HUES48 (cell line): Measurements from ENCODE around the gene SOX4.

Experiments
- H3K27ac ChIP-seq: one replicate; pipeline ENCODE4 v1.7.0; 2013; ENCODE audit warnings: low read depth, low read length, inconsistent platforms
- H3K27me3 ChIP-seq: 2 replicates; pipeline ENCODE4 v1.6.1; 2013; ENCODE audit warnings: mild to moderate bottlenecking, low read length; ENCODE audit not compliant: control insufficient read depth, insufficient read depth
- H3K36me3 ChIP-seq: 2 replicates; pipeline ENCODE4 v1.6.1; 2013; ENCODE audit warnings: low read length; ENCODE audit not compliant: control insufficient read depth, insufficient read depth
- H3K4me1 ChIP-seq: 2 replicates; pipeline ENCODE4 v1.6.1; 2013; ENCODE audit warnings: mild to moderate bottlenecking, low read length; ENCODE audit not compliant: control insufficient read depth, insufficient read depth
- H3K4me3 ChIP-seq: 2 replicates; pipeline ENCODE4 v1.5.1; 2013; ENCODE audit warnings: mild to moderate bottlenecking, low read depth, low read length
- H3K9ac ChIP-seq: 2 replicates; pipeline ENCODE4 v1.6.1; 2013; ENCODE audit warnings: mild to moderate bottlenecking, low read depth, low read length, moderate library complexity
- H3K9me3 ChIP-seq: 2 replicates; pipeline ENCODE4 v1.6.1; 2013; ENCODE audit warnings: low read length; ENCODE audit not compliant: control insufficient read depth, insufficient read depth

SOX4 gene

DNA sequence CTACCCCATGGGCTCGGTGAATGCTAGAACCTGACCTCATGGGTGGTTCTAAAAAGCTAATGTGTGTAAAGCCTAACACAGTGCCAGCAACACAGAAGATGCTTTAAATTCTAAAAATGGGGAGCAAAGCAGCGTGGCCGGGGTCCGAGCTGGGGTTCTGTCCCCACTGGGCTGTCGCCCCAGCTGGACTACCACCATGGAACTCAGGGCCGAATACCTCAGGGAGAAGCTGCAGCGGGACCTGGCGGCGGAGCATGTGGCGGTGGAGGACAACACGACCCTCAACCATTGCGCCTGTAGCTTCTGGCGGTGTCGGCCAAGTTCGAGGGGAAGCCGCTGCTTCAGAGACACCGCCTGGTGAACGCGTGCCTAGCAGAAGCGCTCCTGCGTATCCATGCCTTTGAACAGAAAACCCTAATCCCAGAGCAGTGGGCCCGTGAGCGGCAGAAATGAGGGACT, 8.4 kb downstream of the SOX4 start:
- H3K4me3 ChIP-seq, result no peak overlapping the region
- H3K9me3 ChIP-seq, result no peaks in the 10 kb centered on the region
- no peaks in the 10 kb centered on the region for H3K27me3 ChIP-seq
- no peak overlapping the region for H3K9ac ChIP-seq
- peak overlapping the region; percentile 16 for H3K27ac ChIP-seq
- H3K36me3 ChIP-seq, result peaks cover 11% of the 10 kb centered on the region
- H3K4me1 ChIP-seq, result peaks cover 24% of the 10 kb centered on the region

- H3K9me3 ChIP-seq, result no peaks in the 10 kb centered on the region
- no peaks in the 10 kb centered on the region for H3K27me3 ChIP-seq
- no peak overlapping the region for H3K9ac ChIP-seq
- H3K27ac ChIP-seq, result no peak overlapping the region
- H3K36me3 ChIP-seq, result no peaks in the 10 kb centered on the region
- no peak overlapping the region for H3K4me3 ChIP-seq
- peaks cover 22% of the 10 kb centered on the region for H3K4me1 ChIP-seq
Measured at GRCh38 chr6:21603082-21603952, 9.8 kb downstream of the SOX4 start.

DNA sequence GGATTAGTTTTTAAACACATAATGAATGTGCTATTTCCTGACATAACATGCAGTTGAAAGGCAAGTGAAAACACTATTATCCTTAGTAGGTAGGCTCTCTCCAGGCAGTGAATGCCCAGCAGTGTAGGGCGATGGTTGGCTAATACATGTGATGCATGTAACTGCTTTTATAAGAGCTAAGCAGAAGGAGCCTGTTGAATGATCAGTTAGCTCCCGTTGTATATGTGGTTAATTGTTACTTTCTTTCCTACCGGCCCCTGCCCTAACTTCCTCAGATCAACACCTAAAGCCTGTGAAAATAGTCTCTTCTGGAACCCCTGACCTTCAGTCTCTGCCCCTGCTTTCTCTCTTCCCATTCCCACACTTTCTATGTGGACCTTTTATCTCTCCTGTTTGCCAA, 10.5 kb downstream of the SOX4 start:
- H3K27me3 ChIP-seq, result no peaks in the 10 kb centered on the region
- H3K4me1 ChIP-seq, result peaks cover 14% of the 10 kb centered on the region
- no peaks in the 10 kb centered on the region for H3K9me3 ChIP-seq
- no peaks in the 10 kb centered on the region for H3K36me3 ChIP-seq
- no peak overlapping the region for H3K4me3 ChIP-seq
- H3K9ac ChIP-seq, result no peak overlapping the region
- no peak overlapping the region for H3K27ac ChIP-seq

- Histone ChIP-seq H3K9me3 (no peaks in the 10 kb centered on the region), H3K27ac (no peak overlapping the region), H3K27me3 (no peaks in the 10 kb centered on the region), H3K4me1 (peaks cover 3% of the 10 kb centered on the region; the same call in 1 of the 2 replicates), H3K36me3 (no peaks in the 10 kb centered on the region), H3K4me3 (no peak overlapping the region), H3K9ac (no peak overlapping the region)
Measured at GRCh38 chr6:21605166-21605565, 11.6 kb downstream of the SOX4 start.

DNA sequence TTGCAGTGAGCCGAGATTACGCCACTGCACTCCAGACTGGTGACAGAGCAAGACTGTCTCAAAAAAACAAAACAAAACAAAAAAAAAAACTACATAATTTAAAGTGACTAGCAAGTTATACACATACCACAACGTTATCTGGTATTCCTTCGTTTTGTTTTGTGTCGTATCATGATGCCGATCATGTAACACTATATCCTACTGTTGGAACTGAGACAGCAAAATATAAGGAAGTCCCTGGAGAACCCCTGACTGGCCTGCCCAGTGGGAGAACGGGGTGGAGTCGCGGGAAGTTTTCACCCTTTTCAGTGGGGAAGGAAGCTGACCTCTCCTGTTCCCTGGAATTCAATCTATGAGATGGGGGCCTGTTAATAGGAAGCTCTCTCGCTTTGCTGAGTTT, 15.1 kb downstream of the SOX4 start:
- Histone ChIP-seq H3K9me3 (no peaks in the 10 kb centered on the region), H3K4me1 (no peaks in the 10 kb centered on the region), H3K4me3 (no peak overlapping the region), H3K27me3 (no peaks in the 10 kb centered on the region), H3K9ac (no peak overlapping the region), H3K27ac (no peak overlapping the region), H3K36me3 (no peaks in the 10 kb centered on the region)

DNA sequence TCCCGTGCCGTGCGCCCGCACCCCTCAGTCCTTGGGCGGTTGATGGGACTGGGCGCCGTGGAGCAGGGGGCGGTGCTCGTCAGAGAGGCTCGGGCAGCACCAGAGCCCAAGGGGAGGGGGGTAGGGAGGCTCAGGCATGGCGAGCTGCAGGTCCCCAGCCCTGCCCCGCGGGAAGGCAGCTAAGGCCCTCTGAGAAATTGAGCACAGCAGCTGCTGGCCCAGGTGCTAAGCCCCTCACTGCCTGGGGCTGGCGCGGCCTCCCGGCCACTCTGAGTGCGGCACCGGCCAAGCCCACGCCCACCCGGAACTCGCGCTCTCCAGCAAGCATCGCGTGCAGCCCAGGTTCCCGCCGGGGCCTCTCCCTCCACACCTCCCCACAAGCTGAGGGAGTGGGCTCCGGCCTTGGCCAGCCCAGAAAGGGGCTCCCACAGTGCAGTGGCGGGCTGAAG, 16.4 kb downstream of the SOX4 start:
- no peaks in the 10 kb centered on the region for H3K9me3 ChIP-seq
- no peak overlapping the region for H3K4me3 ChIP-seq
- H3K4me1 ChIP-seq, result no peaks in the 10 kb centered on the region
- H3K27ac ChIP-seq, result no peak overlapping the region
- H3K36me3 ChIP-seq, result no peaks in the 10 kb centered on the region
- no peak overlapping the region for H3K9ac ChIP-seq
- H3K27me3 ChIP-seq, result no peaks in the 10 kb centered on the region

DNA sequence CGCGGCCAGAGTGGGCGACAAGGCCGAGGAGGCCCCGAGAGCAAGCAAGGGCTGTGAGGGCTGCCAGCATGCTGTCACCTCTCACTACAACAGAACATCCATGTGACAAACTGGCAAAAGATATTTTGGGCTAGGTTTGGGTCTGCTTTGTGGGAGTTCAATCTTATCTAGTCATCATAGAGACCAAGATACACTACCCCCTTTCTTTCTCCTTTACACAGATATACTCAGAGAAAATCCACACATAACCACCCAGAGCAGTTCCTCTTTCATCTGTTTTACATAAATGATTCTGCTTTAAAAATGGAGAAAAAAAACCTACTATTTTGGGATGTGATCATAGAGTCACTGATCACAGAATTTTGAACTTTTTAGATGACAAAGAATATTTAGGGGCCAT, 16.8 kb downstream of the SOX4 start:
- Histone ChIP-seq H3K9me3 (no peaks in the 10 kb centered on the region), H3K27ac (no peak overlapping the region), H3K27me3 (no peaks in the 10 kb centered on the region), H3K9ac (no peak overlapping the region), H3K36me3 (no peaks in the 10 kb centered on the region), H3K4me3 (no peak overlapping the region), H3K4me1 (peaks cover 1% of the 10 kb centered on the region)

DNA sequence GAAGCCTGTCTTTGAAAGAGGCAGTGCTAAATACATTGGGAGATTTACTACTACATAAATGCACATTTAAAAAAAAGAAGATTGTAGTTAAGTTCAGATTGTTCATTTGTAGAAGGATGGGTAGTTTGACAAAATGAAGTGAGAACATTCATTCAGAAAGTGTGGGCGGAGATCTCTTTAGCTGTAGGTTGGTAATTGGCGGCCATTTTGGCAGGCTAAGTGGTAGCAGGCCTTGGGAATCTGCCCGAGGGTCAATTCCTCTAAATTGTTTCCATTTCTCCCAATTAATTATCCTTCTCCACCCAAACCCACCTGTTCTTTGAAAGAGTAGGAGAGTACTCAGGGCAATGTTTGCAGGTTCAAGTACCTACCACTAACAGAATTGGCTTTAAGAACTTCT, 17.9 kb downstream of the SOX4 start:
- Histone ChIP-seq H3K4me3 (no peak overlapping the region), H3K36me3 (no peaks in the 10 kb centered on the region), H3K9ac (no peak overlapping the region), H3K4me1 (peaks cover 8% of the 10 kb centered on the region), H3K9me3 (no peaks in the 10 kb centered on the region), H3K27ac (no peak overlapping the region), H3K27me3 (no peaks in the 10 kb centered on the region)

- Histone ChIP-seq H3K9ac (no peak overlapping the region), H3K27ac (no peak overlapping the region), H3K9me3 (no peaks in the 10 kb centered on the region), H3K36me3 (no peaks in the 10 kb centered on the region), H3K27me3 (no peaks in the 10 kb centered on the region), H3K4me1 (peaks cover 8% of the 10 kb centered on the region), H3K4me3 (no peak overlapping the region)
Measured at GRCh38 chr6:21612067-21612745, 18.7 kb downstream of the SOX4 start.

DNA sequence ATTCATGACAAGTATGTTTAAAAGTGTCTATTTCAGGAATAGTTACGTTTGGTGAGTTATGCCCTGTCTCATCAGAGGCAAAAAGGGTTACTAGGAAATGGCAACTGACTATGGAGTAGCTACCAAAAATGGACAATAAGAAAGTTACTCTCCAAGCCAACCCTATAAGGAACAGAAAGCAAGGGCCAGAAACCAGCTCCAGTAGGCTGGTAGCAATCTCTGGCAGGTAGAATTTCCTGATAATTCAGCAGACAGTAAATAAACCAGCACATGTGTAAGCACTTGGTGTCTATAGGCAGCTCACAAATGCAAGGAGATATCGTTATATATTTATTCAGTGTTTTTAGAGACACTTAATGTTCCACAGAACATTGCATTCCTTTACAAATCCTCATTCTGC, 20.3 kb downstream of the SOX4 start:
- Histone ChIP-seq H3K4me1 (peaks cover 8% of the 10 kb centered on the region), H3K9ac (no peak overlapping the region), H3K36me3 (no peaks in the 10 kb centered on the region), H3K9me3 (no peaks in the 10 kb centered on the region), H3K27ac (no peak overlapping the region), H3K27me3 (no peaks in the 10 kb centered on the region), H3K4me3 (no peak overlapping the region)

DNA sequence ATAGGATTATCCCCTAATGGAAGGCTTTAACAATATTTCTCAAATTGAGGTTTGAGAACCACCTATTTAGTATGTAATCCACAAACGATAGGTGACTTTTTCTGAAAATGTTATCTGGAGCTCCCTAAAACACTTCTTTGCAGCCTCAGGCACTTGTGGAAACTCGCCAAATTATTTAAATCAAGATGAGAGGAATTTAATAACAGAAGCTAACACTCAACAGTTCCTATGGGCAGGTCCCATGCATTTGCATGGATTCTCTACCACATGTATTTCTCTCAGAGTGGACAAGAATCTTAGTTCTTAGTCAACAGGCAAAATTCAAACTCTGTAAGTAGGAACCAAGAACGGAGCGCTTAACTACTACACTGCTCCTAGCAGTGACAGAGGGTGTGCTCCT, 20.7 kb downstream of the SOX4 start:
- Histone ChIP-seq H3K36me3 (no peaks in the 10 kb centered on the region), H3K4me3 (no peak overlapping the region), H3K9me3 (no peaks in the 10 kb centered on the region), H3K27ac (no peak overlapping the region), H3K27me3 (no peaks in the 10 kb centered on the region), H3K9ac (no peak overlapping the region), H3K4me1 (peaks cover 8% of the 10 kb centered on the region)
